HepG2 (cell line): ENCODE data around the gene ZNF814.
"Not testable (repeated sequence)": the region's sequence is repeated elsewhere in the genome, so short reads cannot be mapped to it uniquely, and the experiment has no call there.

Experiments
- CTCF ChIP-seq: sonication (generic); formaldehyde crosslinking; IDR thresholded peaks from 2 replicates; pipeline ENCODE4 v1.5.0; 2020; ENCODE audit warnings: mild to moderate bottlenecking, missing genetic modification reagents, moderate library complexity
- EP300 ChIP-seq, 3 experiments: sonication (generic) in 1 of 3; formaldehyde crosslinking in 1 of 3; IDR thresholded peaks; 2 replicates each; pipeline versions ENCODE4 v1.5.1 to v1.6.1; 2011 to 2020; ENCODE audit warnings: low read depth in 2 of 3, low read length in 2 of 3, borderline replicate concordance in 1 of 3, improper control_type of control experiment in 1 of 3, mild to moderate bottlenecking in 1 of 3, missing genetic modification reagents in 1 of 3, moderate library complexity in 1 of 3
- EZH2 ChIP-seq: conservative IDR thresholded peaks from 2 replicates; pipeline ENCODE4 v1.6.1; 2012; ENCODE audit warnings: mild to moderate bottlenecking, low read depth, low read length, moderate library complexity
- HMGA1 ChIP-seq: sonication (generic); formaldehyde crosslinking; conservative IDR thresholded peaks from 2 replicates; pipeline ENCODE4 v1.4.0; 2020; ENCODE audit warnings: missing genetic modification reagents
- JUN ChIP-seq: sonication (generic); formaldehyde crosslinking; IDR thresholded peaks from 2 replicates; pipeline ENCODE4 v1.4.0; 2020; ENCODE audit warnings: mild to moderate bottlenecking, missing genetic modification reagents
- MIXL1 ChIP-seq: IDR thresholded peaks from 2 replicates; pipeline ENCODE4 v1.6.1; 2016
- THRA ChIP-seq: sonication (generic); formaldehyde crosslinking; IDR thresholded peaks from 2 replicates; pipeline ENCODE4 v1.4.0; 2020; ENCODE audit warnings: missing genetic modification reagents, borderline replicate concordance
- ZNF660 ChIP-seq: sonication (generic); formaldehyde crosslinking; IDR thresholded peaks from 2 replicates; pipeline ENCODE4 v1.5.1; 2020; ENCODE audit warnings: mild to moderate bottlenecking, low read depth, missing genetic modification reagents, borderline replicate concordance

DNA sequence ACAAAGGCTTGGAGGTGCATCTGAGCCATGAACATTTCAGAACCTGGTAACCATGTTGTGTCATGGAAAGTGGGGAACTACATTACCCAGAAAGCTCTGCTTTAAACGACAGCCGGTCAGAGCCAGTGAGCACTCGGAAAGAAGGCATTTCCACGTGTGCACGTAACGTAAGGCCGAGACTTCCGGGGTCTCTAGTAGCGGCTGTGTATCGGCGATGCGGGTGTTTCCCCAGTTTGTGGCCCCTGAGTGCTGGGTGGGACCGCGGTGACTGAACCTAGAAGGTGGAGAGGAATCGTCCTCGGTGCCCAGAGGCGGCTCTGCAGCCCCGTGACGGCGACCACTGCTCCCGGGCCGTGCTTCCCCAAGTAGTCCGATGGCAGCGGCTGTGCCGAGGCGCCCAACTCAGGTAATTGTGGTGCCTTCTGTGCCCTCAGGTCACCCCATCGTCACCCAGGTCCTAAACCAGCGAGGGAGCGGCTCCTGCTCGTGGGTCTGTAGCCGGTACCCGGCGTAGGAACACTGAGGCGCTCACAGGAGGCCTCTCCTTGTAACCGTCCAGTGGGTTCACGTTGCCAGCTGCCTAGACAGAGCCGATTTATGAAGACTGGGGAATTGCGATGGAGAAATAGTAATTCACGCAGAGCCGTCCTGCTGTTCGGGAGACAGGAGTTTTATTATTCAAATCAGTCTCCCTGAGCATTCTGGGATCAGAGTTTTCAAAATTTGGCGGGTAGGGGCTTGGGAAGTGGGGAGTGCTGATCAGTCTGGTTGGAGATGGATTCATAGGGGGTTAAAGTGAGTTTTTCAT is 39.0 kb downstream of the ZNF814 start, which contains the start of gene ZNF587:
- not testable (repeated sequence) for TF ChIP-seq EP300 (IDR thresholded peaks at IDR 0.05; ENCODE audit: low read depth in 2 of 2, low read length in 2 of 2); EP300 (CRISPR knock-in tag; IDR thresholded peaks at IDR 0.05; ENCODE audit: borderline replicate concordance); THRA; CTCF; EZH2; ZNF660; JUN; MIXL1 (CRISPR knock-in tag); HMGA1 (CRISPR knock-in tag)
